HepG2 (cell line): Measurements from ENCODE around the gene RNF4. TPM values are rescaled to one million over a fixed set of nuclear protein-coding genes. Genes with fewer than 3 reads are reported as not detected.
A peak's percentile ranks its signal among the peaks of the same experiment; 100 is the strongest.

Source experiments
- HNF4A ChIP-seq: sonication (generic); formaldehyde crosslinking; IDR thresholded peaks from 2 replicates; pipeline ENCODE4 v1.4.0; 2020; ENCODE audit warnings: missing genetic modification reagents
- PHF21A ChIP-seq: sonication (generic); formaldehyde crosslinking; IDR thresholded peaks from 2 replicates; pipeline ENCODE4 v1.5.0; 2020; ENCODE audit warnings: mild to moderate bottlenecking, missing genetic modification reagents
- polyA plus RNA-seq, 8 experiments: library from polyadenylated mRNA; depleted of rRNA in 3 of 8; stranded (reverse) in 7 of 8; unstranded in 1 of 8; fragments of >200 nt; fragmentation: Illumina TruSeq in 4 of 8; extraction: Trizol in 4 of 8; gene quantifications; 2 replicates each; pipeline versions ENCODE4 v1.2.1 to v1.2.3, GENCODE V29; 2011 to 2016; ENCODE audit warnings: low read depth in 4 of 8, missing spikeins in 1 of 8, mixed read lengths in 1 of 8; ENCODE audit not compliant: insufficient read depth in 1 of 8
- total RNA-seq, 5 experiments: library from RNA; depleted of rRNA; stranded (reverse); fragments of >200 nt; fragmentation: Illumina TruSeq; extraction: Trizol; gene quantifications; 2 replicates each; pipeline ENCODE4 v1.2.3, GENCODE V29; 2016; ENCODE audit warnings: low read depth in 1 of 5
- TF ChIP-seq, protein P1 (sequence below): sonication (generic); formaldehyde crosslinking; IDR thresholded peaks from 2 replicates; pipeline ENCODE4 v1.4.0; 2020; ENCODE audit warnings: missing genetic modification reagents
- TF ChIP-seq, protein P2 (sequence below): sonication (generic); formaldehyde crosslinking; IDR thresholded peaks from 2 replicates; pipeline ENCODE4 v1.5.1; 2020; ENCODE audit warnings: mild to moderate bottlenecking, missing genetic modification reagents, moderate library complexity

Gene RNF4
- total and polyA plus RNA-seq, 2 of the 13 experiments (the other 11 are each of a cell fraction or from before 2014, with no cell fraction given) = 38.1 to 45.1 TPM

DNA sequence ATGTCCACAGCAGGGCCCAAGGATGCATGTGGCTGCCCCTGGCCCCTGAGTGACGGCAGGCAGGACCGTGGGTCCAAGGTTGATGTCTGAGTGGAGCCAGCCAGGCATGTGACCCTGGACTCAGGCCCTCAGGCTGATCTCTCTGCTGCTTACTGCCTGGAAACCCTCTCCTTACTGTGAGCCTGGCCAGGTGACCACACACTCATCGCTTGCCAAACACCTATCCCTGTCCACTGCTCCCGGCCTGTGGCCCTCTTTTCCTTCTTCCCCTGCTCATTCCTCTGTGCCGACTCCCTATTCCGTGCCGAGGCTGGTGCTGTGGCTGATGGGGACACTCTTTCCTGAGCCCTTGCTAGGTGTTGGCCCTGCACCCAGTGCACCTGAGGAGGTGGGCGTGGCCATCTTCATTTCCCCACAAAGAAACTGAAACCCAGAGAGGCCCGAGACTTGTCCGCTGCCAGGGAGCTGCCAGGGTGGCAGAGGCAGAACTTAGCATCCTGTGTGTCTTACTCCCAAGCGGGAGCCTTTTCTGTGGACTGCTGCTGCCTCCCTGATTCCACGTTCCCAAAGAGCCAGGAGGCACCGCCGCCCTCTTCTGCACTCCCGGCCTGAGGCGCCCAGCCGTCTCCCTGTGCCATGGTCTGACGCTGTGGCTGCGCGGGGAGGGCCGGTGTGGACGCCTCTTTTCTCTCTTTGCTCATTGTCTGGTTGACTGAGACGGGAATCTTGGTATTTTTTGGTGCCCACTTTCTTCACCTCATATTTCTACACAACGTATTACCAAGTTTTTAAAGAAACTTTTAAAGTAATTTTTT lies 11.2 kb upstream of the RNF4 start (continued):
- TF ChIP-seq, protein P1, sequence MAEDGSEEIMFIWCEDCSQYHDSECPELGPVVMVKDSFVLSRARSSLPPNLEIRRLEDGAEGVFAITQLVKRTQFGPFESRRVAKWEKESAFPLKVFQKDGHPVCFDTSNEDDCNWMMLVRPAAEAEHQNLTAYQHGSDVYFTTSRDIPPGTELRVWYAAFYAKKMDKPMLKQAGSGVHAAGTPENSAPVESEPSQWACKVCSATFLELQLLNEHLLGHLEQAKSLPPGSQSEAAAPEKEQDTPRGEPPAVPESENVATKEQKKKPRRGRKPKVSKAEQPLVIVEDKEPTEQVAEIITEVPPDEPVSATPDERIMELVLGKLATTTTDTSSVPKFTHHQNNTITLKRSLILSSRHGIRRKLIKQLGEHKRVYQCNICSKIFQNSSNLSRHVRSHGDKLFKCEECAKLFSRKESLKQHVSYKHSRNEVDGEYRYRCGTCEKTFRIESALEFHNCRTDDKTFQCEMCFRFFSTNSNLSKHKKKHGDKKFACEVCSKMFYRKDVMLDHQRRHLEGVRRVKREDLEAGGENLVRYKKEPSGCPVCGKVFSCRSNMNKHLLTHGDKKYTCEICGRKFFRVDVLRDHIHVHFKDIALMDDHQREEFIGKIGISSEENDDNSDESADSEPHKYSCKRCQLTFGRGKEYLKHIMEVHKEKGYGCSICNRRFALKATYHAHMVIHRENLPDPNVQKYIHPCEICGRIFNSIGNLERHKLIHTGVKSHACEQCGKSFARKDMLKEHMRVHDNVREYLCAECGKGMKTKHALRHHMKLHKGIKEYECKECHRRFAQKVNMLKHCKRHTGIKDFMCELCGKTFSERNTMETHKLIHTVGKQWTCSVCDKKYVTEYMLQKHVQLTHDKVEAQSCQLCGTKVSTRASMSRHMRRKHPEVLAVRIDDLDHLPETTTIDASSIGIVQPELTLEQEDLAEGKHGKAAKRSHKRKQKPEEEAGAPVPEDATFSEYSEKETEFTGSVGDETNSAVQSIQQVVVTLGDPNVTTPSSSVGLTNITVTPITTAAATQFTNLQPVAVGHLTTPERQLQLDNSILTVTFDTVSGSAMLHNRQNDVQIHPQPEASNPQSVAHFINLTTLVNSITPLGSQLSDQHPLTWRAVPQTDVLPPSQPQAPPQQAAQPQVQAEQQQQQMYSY (CRISPR knock-in tag) = no peak
- TF ChIP-seq PHF21A (CRISPR knock-in tag) = no peak
- peak; percentile 61 for TF ChIP-seq HNF4A (CRISPR knock-in tag)
- TF ChIP-seq, protein P2, sequence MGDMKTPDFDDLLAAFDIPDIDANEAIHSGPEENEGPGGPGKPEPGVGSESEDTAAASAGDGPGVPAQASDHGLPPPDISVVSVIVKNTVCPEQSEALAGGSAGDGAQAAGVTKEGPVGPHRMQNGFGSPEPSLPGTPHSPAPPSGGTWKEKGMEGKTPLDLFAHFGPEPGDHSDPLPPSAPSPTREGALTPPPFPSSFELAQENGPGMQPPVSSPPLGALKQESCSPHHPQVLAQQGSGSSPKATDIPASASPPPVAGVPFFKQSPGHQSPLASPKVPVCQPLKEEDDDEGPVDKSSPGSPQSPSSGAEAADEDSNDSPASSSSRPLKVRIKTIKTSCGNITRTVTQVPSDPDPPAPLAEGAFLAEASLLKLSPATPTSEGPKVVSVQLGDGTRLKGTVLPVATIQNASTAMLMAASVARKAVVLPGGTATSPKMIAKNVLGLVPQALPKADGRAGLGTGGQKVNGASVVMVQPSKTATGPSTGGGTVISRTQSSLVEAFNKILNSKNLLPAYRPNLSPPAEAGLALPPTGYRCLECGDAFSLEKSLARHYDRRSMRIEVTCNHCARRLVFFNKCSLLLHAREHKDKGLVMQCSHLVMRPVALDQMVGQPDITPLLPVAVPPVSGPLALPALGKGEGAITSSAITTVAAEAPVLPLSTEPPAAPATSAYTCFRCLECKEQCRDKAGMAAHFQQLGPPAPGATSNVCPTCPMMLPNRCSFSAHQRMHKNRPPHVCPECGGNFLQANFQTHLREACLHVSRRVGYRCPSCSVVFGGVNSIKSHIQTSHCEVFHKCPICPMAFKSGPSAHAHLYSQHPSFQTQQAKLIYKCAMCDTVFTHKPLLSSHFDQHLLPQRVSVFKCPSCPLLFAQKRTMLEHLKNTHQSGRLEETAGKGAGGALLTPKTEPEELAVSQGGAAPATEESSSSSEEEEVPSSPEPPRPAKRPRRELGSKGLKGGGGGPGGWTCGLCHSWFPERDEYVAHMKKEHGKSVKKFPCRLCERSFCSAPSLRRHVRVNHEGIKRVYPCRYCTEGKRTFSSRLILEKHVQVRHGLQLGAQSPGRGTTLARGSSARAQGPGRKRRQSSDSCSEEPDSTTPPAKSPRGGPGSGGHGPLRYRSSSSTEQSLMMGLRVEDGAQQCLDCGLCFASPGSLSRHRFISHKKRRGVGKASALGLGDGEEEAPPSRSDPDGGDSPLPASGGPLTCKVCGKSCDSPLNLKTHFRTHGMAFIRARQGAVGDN (CRISPR knock-in tag) = peak; percentile 59
